OCI-LY1 (cell line): ENCODE results near the gene CNNM4.

Source experiments
- EZH2 ChIP-seq: fragments of 200-600 bp; sonication (generic), shearing (Covaris generic); IDR thresholded peaks from 2 replicates; pipeline ENCODE4 v1.8.0; 2017; ENCODE audit warnings: borderline replicate concordance, mixed run types, mild to moderate bottlenecking, antibody characterized with exemption, low read length, moderate library complexity, mixed read lengths
- TF ChIP-seq, protein P1 (sequence below): fragments of 200-600 bp; sonication (generic), shearing (Covaris generic); IDR thresholded peaks from 2 replicates; pipeline ENCODE4 v1.5.1; 2017; ENCODE audit warnings: mild to moderate bottlenecking, antibody characterized with exemption, low read length, moderate library complexity, mixed read lengths

DNA sequence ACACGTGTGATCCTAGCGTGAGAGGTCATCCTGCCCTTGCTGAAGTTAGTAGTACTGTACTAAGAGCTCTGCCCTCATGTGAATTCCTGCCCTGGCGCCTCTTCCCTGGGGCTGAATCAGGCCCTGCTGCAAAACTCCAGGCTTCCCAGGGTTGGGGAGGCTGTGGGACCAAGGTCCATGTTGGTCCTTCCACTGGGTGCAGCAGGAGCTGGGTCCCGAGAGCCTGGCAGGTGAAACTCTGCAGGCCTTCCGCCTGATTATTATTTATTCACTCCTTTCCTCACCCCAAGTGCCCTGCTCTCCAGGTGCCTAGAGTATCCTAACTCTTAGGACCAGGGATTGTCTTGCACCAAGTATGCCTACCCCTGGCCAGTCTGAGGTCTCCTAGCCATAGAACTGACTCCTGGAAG lies 50.1 kb downstream of the CNNM4 start:
- no peak for TF ChIP-seq EZH2
- TF ChIP-seq, protein P1, sequence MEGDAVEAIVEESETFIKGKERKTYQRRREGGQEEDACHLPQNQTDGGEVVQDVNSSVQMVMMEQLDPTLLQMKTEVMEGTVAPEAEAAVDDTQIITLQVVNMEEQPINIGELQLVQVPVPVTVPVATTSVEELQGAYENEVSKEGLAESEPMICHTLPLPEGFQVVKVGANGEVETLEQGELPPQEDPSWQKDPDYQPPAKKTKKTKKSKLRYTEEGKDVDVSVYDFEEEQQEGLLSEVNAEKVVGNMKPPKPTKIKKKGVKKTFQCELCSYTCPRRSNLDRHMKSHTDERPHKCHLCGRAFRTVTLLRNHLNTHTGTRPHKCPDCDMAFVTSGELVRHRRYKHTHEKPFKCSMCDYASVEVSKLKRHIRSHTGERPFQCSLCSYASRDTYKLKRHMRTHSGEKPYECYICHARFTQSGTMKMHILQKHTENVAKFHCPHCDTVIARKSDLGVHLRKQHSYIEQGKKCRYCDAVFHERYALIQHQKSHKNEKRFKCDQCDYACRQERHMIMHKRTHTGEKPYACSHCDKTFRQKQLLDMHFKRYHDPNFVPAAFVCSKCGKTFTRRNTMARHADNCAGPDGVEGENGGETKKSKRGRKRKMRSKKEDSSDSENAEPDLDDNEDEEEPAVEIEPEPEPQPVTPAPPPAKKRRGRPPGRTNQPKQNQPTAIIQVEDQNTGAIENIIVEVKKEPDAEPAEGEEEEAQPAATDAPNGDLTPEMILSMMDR, result no peak
